ENCODE results near the gene CYB5A.

Gene CYB5A

DNA sequence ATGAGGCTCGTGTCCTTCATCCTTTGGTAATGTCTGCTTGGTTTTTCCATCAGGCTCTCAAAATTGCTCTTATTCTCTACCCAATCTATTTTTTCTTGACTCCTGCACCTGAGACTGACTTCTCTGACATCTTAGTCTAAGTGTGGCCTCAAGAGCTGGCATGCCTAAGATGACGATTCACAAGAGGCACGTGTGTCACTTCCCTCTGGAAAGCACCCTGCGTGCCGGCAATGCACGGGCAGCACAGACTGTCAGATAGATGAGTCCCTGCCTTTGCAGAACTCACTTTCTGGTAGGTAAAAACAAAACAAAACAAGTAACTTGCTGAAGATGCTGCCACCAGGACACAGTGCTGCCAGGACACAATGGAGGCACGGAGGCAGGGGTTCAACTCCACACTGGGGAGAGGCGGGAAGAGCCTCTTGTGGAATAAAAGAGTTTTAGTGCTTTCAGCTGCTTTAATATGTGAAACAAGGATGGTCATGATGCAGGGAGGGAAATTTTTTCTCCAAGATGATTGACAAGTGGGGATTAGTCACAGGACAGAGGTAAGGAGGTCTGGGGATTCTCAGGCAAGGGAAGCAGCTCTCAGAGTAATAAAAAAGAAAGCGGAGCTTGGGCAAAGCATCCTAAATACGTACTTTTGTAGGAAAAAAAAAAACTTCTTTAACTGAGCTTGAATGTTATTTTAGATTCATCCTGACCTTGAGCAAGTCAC, 27.3 kb downstream of the CYB5A start:
- TF ChIP-seq TAF1 (IDR thresholded peaks at IDR 0.05; ENCODE audit: borderline replicate concordance, insufficient read depth, low read length), result no peak

DNA sequence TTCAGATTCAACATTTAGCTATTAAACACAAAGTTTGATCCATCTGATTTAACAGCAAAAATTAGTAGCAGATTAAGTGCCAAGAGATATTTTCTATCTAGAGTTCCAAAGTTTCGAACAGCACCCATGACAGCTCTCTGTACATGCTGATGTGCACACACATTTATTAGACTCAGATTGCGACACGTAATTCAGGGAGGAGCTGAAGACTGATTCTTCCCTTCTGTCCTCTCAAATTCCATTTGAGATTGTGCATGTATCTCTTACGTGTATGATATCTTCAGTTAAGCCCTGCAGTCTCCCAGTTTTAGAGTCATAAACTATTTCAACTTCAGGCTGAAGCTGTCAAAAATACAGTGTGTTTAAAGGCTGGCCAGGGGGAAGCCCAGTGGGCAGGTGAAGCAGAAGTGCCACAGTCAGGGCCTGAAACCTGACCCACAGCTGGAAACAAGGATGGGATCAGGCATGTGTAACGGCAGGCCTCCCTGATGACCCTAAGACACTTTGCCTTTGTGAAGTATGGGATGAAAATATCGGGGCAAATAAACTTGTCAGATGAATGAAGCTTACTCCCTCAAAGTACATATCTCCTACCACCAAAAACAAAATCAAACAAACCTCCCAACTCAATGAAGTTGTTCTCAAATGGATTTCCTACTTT, 30.6 kb downstream of the CYB5A start:
- TF ChIP-seq POLR2AphosphoS5 (IDR thresholded peaks at IDR 0.05; ENCODE audit: low read depth, low read length) (no peak), REST (IDR thresholded peaks at IDR 0.05; ENCODE audit: insufficient read depth in 1 of 2, low read depth in 2 of 2, low read length in 2 of 2) (no peak), TAF1 (IDR thresholded peaks at IDR 0.05; ENCODE audit: borderline replicate concordance, insufficient read depth, low read length) (no peak), FOXP2 (optimal IDR thresholded peaks at IDR 0.05; ENCODE audit: borderline replicate concordance, extremely low read depth, extremely low read length, insufficient read depth) (no peak), SIN3A (IDR thresholded peaks at IDR 0.05; ENCODE audit: borderline replicate concordance, insufficient read depth, low read length) (no peak)

GRCh38 chr18:74259347-74259746, 32.4 kb downstream of the CYB5A start:
- TF ChIP-seq REST (IDR thresholded peaks at IDR 0.05; ENCODE audit: insufficient read depth in 1 of 2, low read depth in 2 of 2, low read length in 2 of 2), result no peak
- TF ChIP-seq FOXP2 (optimal IDR thresholded peaks at IDR 0.05; ENCODE audit: borderline replicate concordance, extremely low read depth, extremely low read length, insufficient read depth), result no peak
- no peak for TF ChIP-seq POLR2AphosphoS5 (IDR thresholded peaks at IDR 0.05; ENCODE audit: low read depth, low read length)
- no peak for TF ChIP-seq TAF1 (IDR thresholded peaks at IDR 0.05; ENCODE audit: borderline replicate concordance, insufficient read depth, low read length)
- TF ChIP-seq SIN3A (IDR thresholded peaks at IDR 0.05; ENCODE audit: borderline replicate concordance, insufficient read depth, low read length), result no peak

GRCh38 chr18:74257083-74257482, 34.7 kb downstream of the CYB5A start:
- TF ChIP-seq FOXP2 (optimal IDR thresholded peaks at IDR 0.05; ENCODE audit: borderline replicate concordance, extremely low read depth, extremely low read length, insufficient read depth) (no peak), POLR2AphosphoS5 (IDR thresholded peaks at IDR 0.05; ENCODE audit: low read depth, low read length) (no peak), TAF1 (IDR thresholded peaks at IDR 0.05; ENCODE audit: borderline replicate concordance, insufficient read depth, low read length) (no peak), SIN3A (IDR thresholded peaks at IDR 0.05; ENCODE audit: borderline replicate concordance, insufficient read depth, low read length) (no peak), REST (IDR thresholded peaks at IDR 0.05; ENCODE audit: insufficient read depth in 1 of 2, low read depth in 2 of 2, low read length in 2 of 2) (no peak)

- no peak for TF ChIP-seq FOXP2 (optimal IDR thresholded peaks at IDR 0.05; ENCODE audit: borderline replicate concordance, extremely low read depth, extremely low read length, insufficient read depth)
- TF ChIP-seq SIN3A (IDR thresholded peaks at IDR 0.05; ENCODE audit: borderline replicate concordance, insufficient read depth, low read length), result no peak
- TF ChIP-seq REST (IDR thresholded peaks at IDR 0.05; ENCODE audit: insufficient read depth in 1 of 2, low read depth in 2 of 2, low read length in 2 of 2), result no peak
- no peak for TF ChIP-seq TAF1 (IDR thresholded peaks at IDR 0.05; ENCODE audit: borderline replicate concordance, insufficient read depth, low read length)
- no peak for TF ChIP-seq POLR2AphosphoS5 (IDR thresholded peaks at IDR 0.05; ENCODE audit: low read depth, low read length)
These were observed 35.6 kb downstream of the CYB5A start for GRCh38 chr18:74256190-74256589.
